GM18499 (cell line): Measurements from ENCODE around the gene NMUR2.

ENCODE experiments used
- ATAC-seq: cut with Tn5 transposase; IDR thresholded peaks from one replicate; pipeline ENCODE4 v1.9.1; 2021; ENCODE audit warnings: moderate number of reproducible peaks; ENCODE audit not compliant: insufficient read depth, unreplicated experiment

Gene NMUR2

DNA sequence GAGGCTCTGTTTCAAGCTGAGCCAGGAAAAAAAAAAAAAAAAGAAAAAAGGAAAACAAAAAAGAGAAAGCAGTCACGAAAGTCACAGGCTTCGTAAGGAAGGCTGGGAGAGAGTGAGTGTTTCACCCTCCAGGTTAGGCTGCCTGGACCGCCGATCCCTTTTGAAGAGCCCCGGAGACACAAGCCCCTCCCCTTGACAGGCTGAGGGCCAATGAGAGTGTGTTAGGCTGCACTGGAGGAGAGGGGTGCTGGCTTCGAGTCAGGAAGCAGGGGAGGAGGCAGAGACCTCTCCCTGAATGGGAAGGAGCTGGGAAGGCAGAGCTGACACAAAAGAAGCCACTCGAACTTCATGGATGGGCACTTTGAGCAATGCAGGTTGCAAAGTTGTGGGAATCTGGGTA, at the start of gene NMUR2:
Gene NMUR2 (minus strand): TSS at position 135 of the 400 bp plus-strand sequence. CDS start 166 bp downstream, outside the sequence.
- no peak for ATAC-seq

GRCh38 chr5:152443935-152444334, 38.9 kb upstream of the NMUR2 start:
- ATAC-seq: no peak

DNA sequence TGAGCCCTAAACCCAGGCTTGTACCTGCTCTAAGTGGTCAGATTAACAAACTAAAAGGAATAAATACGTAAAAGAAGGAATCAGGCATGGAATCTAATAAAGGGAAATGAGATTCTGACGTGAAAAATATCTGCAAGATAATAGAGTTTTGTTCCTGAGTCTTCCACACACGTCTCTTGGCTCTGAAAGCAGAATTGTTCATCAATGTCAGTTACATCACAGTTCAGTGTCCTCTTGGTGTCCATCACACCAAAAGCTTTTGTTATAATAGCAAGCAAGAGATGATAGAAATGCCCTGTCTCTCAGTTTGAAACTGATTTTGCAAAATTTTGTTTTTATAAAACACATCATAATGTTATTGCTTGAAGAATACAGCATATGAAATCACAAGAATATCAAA, 34.7 kb upstream of the NMUR2 start:
- ATAC-seq: no peak

DNA sequence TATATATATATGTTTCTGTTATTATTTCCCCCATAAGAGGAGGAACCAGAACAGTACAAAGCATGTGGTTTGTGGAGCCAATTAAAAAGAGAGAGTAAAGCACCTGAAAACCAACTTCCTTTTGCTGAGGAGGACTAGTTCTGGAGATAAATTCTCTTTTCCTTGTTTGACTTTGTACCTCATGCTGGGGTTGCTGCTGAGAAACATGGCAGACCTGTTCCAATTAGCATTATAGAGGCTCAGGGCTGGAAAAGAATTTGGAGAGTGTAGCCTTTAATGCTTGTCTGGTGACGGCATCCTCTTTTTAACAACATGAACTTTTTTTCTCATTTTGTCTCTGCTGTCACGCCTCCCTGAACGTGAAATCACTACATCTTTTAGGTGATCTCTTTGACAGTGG, 32.8 kb upstream of the NMUR2 start:
- ATAC-seq: no peak

DNA sequence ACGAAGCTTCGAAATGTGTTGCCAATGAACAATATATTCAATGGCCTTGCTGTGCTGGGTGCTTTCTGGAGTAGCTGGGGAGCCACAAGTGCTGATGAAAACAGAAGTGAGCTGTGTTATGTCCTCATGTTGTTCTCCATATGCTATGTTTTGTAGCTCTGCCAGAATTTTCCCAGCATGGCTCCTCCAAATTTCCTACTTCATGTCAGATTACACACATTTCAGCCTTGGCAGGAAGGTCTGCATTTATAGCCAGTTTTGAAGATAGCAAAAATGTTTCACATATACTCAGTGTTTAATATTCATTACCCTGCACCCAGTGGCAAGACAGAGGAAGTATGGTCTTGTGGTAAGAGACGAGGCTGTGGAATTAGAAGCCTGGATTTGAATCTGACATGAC, 22.6 kb upstream of the NMUR2 start:
- no peak for ATAC-seq

- ATAC-seq: no peak
Measured at GRCh38 chr5:152425083-152425482, 20.0 kb upstream of the NMUR2 start.

- no peak for ATAC-seq
Measured at GRCh38 chr5:152424501-152424900, 19.4 kb upstream of the NMUR2 start.

DNA sequence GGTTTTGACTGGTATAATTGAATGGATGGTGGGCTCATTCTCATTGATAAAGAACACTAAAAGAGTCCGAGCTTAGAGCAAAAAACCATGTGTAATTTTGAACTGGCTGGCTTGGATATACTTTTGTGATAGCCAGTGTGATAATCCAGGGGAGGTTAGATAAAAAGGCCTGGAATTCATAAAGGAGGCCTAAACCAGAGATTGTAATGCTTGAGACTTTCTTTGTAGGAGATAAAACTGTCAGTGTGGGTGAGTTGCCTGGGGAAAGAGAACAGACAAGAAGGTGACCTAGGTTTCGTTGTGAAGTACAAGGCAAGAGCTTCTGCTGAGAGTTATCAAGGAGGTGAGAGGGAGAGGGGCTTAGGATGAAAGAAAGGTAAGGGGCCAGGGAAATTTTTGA, 17.0 kb upstream of the NMUR2 start:
- ATAC-seq: no peak

DNA sequence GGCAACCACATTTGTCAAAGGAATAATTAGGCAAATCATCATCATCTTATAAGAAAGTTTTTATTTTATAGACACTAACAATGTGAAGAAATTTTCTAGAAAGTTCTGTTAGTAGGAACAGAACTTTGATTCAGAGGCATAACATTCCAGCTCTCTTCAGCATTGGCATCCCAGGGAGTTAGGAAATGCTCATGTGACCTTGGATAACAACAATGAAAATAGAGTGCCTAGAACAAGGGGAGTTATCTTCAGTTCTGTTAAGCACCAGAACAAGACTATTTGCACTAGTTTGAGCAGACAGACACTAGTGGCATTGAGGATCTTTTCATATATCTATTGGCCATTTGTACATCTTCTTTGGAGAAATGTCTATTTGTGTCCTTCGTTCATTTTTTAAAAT, 7.0 kb upstream of the NMUR2 start:
- ATAC-seq: no peak

GRCh38 chr5:152406082-152406481, 1.0 kb upstream of the NMUR2 start:
- ATAC-seq: no peak

DNA sequence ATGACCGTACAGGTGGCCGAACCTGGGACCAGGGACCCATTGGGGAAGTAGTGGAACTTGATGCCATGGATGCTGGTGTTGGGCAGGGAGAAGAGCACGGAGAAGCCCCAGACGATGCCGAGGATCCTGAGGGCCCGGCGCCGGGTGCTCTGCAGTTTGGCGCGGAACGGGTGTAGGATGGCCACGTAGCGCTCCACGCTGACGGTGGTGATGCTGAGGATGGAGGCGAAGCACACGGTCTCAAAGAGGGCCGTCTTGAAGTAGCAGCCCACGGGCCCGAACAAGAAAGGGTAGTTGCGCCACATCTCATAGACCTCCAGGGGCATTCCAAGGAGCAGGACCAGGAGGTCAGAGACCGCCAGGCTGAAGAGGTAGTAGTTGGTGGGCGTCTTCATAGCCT, 585 bp downstream of the NMUR2 start:
- no peak for ATAC-seq

GRCh38 chr5:152403046-152403445, 2.0 kb downstream of the NMUR2 start:
- no peak for ATAC-seq

DNA sequence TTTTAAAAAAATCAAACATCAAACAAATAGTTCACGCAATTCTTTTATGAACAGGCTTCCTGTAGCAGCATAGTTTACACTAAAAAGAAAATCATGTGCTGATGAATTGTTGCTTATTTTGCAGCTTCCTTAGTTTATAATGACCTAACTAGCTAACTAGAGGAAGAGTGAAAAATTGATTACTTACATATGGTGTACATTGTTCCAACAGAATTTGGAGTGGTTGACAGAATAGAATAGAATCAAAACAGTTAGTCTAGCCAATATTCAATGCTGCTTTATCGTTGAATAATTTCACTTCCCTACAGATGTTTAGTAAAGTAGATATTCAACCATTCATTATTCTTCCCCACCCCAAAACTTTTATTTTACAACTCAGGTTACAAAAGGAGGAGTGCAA, 4.2 kb downstream of the NMUR2 start:
- ATAC-seq: no peak

DNA sequence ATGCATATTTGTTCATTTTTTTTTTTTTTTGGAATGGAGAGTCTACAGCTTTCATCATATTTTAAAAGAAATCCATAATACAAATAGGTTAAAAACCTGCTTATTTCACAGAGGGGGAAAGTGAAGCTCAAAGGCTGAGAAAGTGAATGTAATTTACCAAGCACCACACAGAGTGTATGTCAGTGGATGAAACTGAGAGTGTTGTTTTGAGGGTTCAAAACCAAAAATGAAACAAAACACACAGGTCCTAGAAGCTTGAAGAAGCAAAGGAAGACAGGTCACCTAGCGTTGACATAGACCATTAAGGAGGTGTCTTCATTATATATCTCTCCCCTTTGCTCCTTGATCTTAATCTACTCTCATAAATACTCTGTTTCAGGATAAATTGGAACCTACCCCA, 7.5 kb downstream of the NMUR2 start:
- ATAC-seq: peak; percentile 64

DNA sequence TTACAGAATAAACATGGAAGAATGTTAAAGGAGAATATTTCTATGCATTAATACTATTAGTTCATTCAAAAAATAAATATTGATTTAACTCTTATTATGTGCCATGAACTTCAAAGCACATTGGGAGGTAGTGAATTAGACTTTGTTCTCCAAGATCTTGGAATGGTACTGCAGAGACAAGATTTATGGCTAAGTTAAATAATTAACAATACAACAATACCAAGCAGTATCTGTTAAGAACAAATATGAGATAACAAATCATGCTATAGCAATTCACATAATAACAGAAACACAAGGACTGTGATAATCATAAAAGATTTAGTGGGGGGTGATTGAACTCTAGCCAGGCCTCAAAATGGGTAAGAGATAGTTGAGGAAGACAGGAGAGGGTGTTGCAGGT, 11.6 kb downstream of the NMUR2 start:
- no peak for ATAC-seq

- no peak for ATAC-seq
Measured at GRCh38 chr5:152389208-152389849, 15.8 kb downstream of the NMUR2 start.

GRCh38 chr5:152388610-152389009, 16.5 kb downstream of the NMUR2 start:
- no peak for ATAC-seq

GRCh38 chr5:152380415-152381123, 24.5 kb downstream of the NMUR2 start:
- ATAC-seq: no peak

GRCh38 chr5:152379331-152379730, 25.7 kb downstream of the NMUR2 start:
- no peak for ATAC-seq

- no peak for ATAC-seq
Measured at GRCh38 chr5:152378730-152379129, 26.3 kb downstream of the NMUR2 start.

DNA sequence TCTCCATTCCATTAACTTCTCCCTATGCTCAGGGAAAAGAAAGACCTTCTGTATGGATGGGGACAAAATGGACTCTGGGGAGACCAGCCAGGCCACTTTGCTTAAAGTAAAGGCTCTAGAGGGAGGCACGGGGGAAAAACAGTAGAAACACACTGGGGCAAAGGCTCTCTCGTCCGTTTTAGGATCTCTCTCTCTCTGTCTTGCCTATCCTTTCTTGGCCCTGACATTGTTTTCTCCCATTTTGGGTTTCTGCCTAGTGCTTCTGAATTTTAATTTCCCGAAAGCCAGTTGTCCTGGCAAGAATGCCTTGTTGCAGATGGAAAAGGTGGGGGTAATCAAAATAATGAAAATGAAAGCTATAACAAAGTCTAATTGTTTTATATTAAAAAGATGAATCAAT, 28.2 kb downstream of the NMUR2 start:
- ATAC-seq: no peak

GRCh38 chr5:152374711-152375275, 30.3 kb downstream of the NMUR2 start:
- ATAC-seq: no peak
